Smooth muscle cell (in vitro differentiated cells): ENCODE measurements around the gene S100A8. TPM values are rescaled to one million over a fixed set of nuclear protein-coding genes. Genes with fewer than 3 reads are reported as not detected.

Experiments
- DNase-seq: peaks from one replicate; lab custom pipeline; 2025; ENCODE audit not compliant: unreplicated experiment; lab: John Stamatoyannopoulos, UW
- H2AFZ ChIP-seq: fragments of 200-600 bp; sonication (generic); 2 replicates; pipeline ENCODE4 v1.6.0; 2016; ENCODE audit warnings: antibody characterized with exemption, low read depth, mild to moderate bottlenecking
- H3F3A ChIP-seq: fragments of 200-600 bp; sonication (generic); 2 replicates; pipeline ENCODE4 v1.6.0; 2017; ENCODE audit warnings: antibody characterized with exemption, low read depth
- H3K27ac ChIP-seq: fragments of 200-600 bp; sonication (generic); 2 replicates; pipeline ENCODE4 v1.5.1; 2016; ENCODE audit warnings: low read depth, mild to moderate bottlenecking
- H3K27me3 ChIP-seq: fragments of 200-600 bp; sonication (generic); 2 replicates; pipeline ENCODE4 v1.6.1; 2016; ENCODE audit warnings: low read depth, mild to moderate bottlenecking
- H3K36me3 ChIP-seq: fragments of 200-600 bp; sonication (generic); 2 replicates; pipeline ENCODE4 v1.5.1; 2016; ENCODE audit warnings: low read depth
- H3K4me1 ChIP-seq: fragments of 200-600 bp; sonication (generic); 2 replicates; pipeline ENCODE4 v1.5.1; 2016; ENCODE audit warnings: low read depth
- H3K4me2 ChIP-seq: fragments of 200-600 bp; sonication (generic); 2 replicates; pipeline ENCODE4 v1.6.0; 2016; ENCODE audit warnings: mild to moderate bottlenecking
- H3K4me3 ChIP-seq: fragments of 200-600 bp; sonication (generic); 2 replicates; pipeline ENCODE4 v1.5.1; 2016; ENCODE audit warnings: mild to moderate bottlenecking
- H3K79me2 ChIP-seq: fragments of 200-600 bp; sonication (generic); 2 replicates; pipeline ENCODE4 v1.6.0; 2016; ENCODE audit warnings: low read depth, mild to moderate bottlenecking
- H3K9ac ChIP-seq: fragments of 200-600 bp; sonication (generic); 2 replicates; pipeline ENCODE4 v1.6.0; 2016; ENCODE audit warnings: low read depth
- H3K9me3 ChIP-seq: fragments of 200-600 bp; sonication (generic); replicated peaks from 2 replicates; pipeline ENCODE4 v1.5.1; 2016; ENCODE audit warnings: low read depth
- H4K20me1 ChIP-seq: fragments of 200-600 bp; sonication (generic); 2 replicates; pipeline ENCODE4 v1.6.0; 2016; ENCODE audit warnings: low read depth
- WGBS: methylation state at CpG from one replicate; pipeline ENCODE4 v1.1.7; 2016; ENCODE audit warnings: low lambda C conversion rate; 5-methylcytosine and 5-hydroxymethylcytosine counted together
- polyA plus RNA-seq: library from polyadenylated mRNA; unstranded; fragments of >200 nt; fragmentation: Nextera tagmentation; extraction: Ambion mirVana; gene quantifications from 2 replicates; pipeline ENCODE4 v1.2.1, GENCODE V29; 2016
- total RNA-seq: library from RNA; depleted of rRNA; stranded (reverse); fragments of >200 nt; gene quantifications from 2 replicates; pipeline ENCODE4 v1.2.3, GENCODE V29; 2014
- TF ChIP-seq, protein P1 (sequence below): fragments of 200-600 bp; sonication (generic); IDR thresholded peaks from 2 replicates; pipeline ENCODE4 v1.5.1; 2017; ENCODE audit warnings: borderline replicate concordance, mild to moderate bottlenecking, antibody characterized with exemption; ENCODE audit not compliant: insufficient read depth, poor library complexity, severe bottlenecking

S100A8 gene
- total and polyA plus RNA-seq, 2 experiments from 2014 or later: 0.79 TPM; not detected in 1

DNA sequence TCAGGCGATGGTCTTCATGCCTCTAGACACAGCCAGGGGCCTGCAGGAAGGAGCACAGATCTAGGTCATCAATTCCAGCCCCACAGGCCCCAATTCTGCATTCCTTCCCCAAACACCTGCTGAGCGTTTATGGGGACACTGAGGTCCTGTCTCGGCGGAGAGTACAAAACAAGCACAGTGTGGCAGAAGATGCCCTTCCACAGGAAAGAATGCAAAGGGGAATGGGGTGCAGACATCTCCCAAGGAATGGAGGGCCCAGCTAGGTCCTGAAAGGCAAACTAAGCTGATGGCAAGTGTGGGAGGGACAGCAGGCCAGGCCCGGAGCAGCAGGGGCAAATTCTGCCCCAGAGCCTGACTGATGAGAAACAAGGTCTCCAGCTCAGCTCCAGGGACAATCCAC is 3.5 kb upstream of the S100A8 start:
- no peaks in the 10 kb centered on the region for H3K9me3 ChIP-seq
- H3K9ac ChIP-seq: no peak overlapping the region
- H3K36me3 ChIP-seq: no peaks in the 10 kb centered on the region
- H3K79me2 ChIP-seq: no peaks in the 10 kb centered on the region
- TF ChIP-seq, protein P1, sequence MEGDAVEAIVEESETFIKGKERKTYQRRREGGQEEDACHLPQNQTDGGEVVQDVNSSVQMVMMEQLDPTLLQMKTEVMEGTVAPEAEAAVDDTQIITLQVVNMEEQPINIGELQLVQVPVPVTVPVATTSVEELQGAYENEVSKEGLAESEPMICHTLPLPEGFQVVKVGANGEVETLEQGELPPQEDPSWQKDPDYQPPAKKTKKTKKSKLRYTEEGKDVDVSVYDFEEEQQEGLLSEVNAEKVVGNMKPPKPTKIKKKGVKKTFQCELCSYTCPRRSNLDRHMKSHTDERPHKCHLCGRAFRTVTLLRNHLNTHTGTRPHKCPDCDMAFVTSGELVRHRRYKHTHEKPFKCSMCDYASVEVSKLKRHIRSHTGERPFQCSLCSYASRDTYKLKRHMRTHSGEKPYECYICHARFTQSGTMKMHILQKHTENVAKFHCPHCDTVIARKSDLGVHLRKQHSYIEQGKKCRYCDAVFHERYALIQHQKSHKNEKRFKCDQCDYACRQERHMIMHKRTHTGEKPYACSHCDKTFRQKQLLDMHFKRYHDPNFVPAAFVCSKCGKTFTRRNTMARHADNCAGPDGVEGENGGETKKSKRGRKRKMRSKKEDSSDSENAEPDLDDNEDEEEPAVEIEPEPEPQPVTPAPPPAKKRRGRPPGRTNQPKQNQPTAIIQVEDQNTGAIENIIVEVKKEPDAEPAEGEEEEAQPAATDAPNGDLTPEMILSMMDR: no peak
- 76% methylated on average over 5 of the region's 5 CpGs for WGBS
- no peaks in the 10 kb centered on the region for H3K27me3 ChIP-seq
- no peaks in the 10 kb centered on the region for H4K20me1 ChIP-seq
- no peak overlapping the region for H2AFZ ChIP-seq
- H3K27ac ChIP-seq: no peak overlapping the region
- no peaks in the 10 kb centered on the region for H3F3A ChIP-seq
- H3K4me2 ChIP-seq: no peak overlapping the region
- no peak for DNase-seq
- H3K4me3 ChIP-seq: no peak overlapping the region
- H3K4me1 ChIP-seq: no peaks in the 10 kb centered on the region

DNA sequence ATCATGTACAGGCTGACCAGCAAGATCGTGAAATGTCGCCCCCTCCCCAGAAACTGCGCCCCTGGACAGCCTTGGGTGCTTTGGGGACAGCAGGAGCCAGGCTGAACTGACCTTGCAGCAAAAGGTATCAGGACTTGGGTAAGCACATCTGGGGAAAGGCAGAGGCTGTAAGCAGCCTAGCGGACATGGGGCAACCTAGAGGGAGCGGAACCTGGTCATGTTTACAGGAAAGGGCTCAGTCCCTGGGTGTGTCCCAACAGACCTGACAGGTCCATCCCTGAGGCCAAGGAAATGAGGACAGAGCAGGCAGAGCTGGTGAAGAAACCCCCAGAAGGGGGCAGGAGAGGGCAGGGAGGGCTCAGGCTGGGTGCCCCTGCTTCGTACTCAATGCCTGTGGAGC is 3.1 kb upstream of the S100A8 start:
- H3K4me3 ChIP-seq: no peak overlapping the region
- H2AFZ ChIP-seq: no peak overlapping the region
- H3K27ac ChIP-seq: no peak overlapping the region
- WGBS: 77% methylated on average over 6 of the region's 6 CpGs
- H3K9ac ChIP-seq: no peak overlapping the region
- no peaks in the 10 kb centered on the region for H3K27me3 ChIP-seq
- H3K4me1 ChIP-seq: no peaks in the 10 kb centered on the region
- H3K4me2 ChIP-seq: no peak overlapping the region
- TF ChIP-seq, protein P1: no peak
- no peaks in the 10 kb centered on the region for H3F3A ChIP-seq
- H4K20me1 ChIP-seq: no peaks in the 10 kb centered on the region
- H3K79me2 ChIP-seq: no peaks in the 10 kb centered on the region
- no peak for DNase-seq
- no peaks in the 10 kb centered on the region for H3K36me3 ChIP-seq
- no peaks in the 10 kb centered on the region for H3K9me3 ChIP-seq

DNA sequence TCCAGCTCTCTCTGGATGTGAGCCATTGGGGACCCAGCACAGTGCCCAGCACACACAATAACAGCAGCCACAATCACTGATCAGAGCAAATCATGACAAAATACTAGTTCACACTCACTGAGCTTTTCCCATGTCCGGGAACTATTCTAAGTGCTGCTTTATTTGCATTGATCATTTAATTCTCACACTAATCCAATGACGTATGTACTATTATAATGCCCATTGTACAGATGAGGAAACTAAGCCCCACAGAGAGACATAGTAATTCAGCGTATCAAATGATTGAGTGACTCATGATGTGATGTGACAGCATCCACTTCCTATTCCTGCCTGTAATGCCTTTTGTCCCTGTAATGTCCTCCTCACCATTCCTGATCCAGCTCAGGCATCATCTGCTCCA is 1.9 kb upstream of the S100A8 start:
- H3K9me3 ChIP-seq: no peaks in the 10 kb centered on the region
- H4K20me1 ChIP-seq: no peaks in the 10 kb centered on the region
- no peak overlapping the region for H3K27ac ChIP-seq
- H3K4me2 ChIP-seq: no peak overlapping the region
- H3K79me2 ChIP-seq: no peaks in the 10 kb centered on the region
- no peaks in the 10 kb centered on the region for H3K27me3 ChIP-seq
- no peak overlapping the region for H2AFZ ChIP-seq
- H3K36me3 ChIP-seq: no peaks in the 10 kb centered on the region
- no peaks in the 10 kb centered on the region for H3K4me1 ChIP-seq
- TF ChIP-seq, protein P1: no peak
- no peak overlapping the region for H3K4me3 ChIP-seq
- WGBS: 83% methylated on average over 3 of the region's 3 CpGs
- H3F3A ChIP-seq: no peaks in the 10 kb centered on the region
- DNase-seq: no peak
- no peak overlapping the region for H3K9ac ChIP-seq

DNA sequence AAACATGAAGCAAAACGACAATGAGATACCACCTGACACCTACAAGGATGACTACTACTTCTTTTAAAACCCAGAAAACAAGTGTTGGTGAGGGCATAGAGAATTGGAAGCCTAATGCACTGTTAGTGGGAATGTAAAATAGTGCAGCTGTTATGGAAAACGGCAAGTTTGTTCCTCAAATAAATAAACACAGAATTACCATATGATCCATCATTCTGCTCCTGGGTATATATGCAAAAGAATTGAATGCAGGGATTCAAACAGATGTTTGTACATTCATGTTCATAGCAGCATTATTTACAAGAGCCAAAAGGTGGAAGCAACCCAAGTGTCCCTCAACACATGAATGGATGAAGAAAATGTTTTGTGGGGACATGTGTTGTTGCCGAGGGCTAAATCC is 1.4 kb upstream of the S100A8 start:
- H3K4me3 ChIP-seq: no peak overlapping the region
- no peaks in the 10 kb centered on the region for H3K36me3 ChIP-seq
- no peaks in the 10 kb centered on the region for H4K20me1 ChIP-seq
- no peak for DNase-seq
- H3K9me3 ChIP-seq: no peaks in the 10 kb centered on the region
- no peaks in the 10 kb centered on the region for H3K79me2 ChIP-seq
- no peaks in the 10 kb centered on the region for H3K27me3 ChIP-seq
- H3F3A ChIP-seq: no peaks in the 10 kb centered on the region
- no peak overlapping the region for H3K4me2 ChIP-seq
- H3K27ac ChIP-seq: no peak overlapping the region
- TF ChIP-seq, protein P1: no peak
- no peaks in the 10 kb centered on the region for H3K4me1 ChIP-seq
- WGBS: 59% methylated on average over 3 of the region's 3 CpGs
- no peak overlapping the region for H2AFZ ChIP-seq
- H3K9ac ChIP-seq: no peak overlapping the region
